Measurements from ENCODE around the gene SCAMP5.

DNA sequence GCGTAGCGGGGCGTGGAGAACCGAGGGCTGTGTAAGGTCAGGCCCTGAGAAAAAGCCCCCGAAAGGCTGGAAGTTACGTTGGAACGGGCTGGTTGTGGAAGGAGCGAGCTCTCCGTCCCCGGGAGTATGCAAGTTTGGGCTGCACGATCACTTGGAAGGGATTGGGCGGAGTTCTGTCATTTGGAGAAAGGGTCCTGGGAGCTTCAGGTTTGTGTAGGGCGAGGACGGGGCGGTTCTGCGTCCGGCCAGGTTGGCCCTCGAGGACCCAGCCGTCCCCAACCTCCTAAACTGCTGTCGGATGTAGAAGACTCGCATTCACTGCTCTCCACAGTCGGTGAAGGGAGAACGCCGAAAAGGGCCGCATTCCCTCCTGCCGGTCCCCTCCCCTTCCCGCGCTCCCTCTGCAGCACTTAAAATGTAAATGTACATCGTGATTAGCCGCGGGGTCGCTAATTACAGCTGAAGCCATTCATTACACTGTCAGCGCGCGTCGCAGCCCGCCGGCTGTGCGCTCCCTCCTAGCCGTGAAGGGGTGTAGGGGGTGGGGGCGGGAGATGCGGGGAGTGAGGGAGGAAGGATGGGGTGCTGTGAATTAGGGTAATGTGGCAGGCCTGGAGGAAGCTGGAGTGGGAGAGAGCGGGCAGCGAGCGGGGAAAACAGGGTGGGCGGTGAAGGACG lies 36.3 kb upstream of the SCAMP5 start:
- TF ChIP-seq, protein P1, sequence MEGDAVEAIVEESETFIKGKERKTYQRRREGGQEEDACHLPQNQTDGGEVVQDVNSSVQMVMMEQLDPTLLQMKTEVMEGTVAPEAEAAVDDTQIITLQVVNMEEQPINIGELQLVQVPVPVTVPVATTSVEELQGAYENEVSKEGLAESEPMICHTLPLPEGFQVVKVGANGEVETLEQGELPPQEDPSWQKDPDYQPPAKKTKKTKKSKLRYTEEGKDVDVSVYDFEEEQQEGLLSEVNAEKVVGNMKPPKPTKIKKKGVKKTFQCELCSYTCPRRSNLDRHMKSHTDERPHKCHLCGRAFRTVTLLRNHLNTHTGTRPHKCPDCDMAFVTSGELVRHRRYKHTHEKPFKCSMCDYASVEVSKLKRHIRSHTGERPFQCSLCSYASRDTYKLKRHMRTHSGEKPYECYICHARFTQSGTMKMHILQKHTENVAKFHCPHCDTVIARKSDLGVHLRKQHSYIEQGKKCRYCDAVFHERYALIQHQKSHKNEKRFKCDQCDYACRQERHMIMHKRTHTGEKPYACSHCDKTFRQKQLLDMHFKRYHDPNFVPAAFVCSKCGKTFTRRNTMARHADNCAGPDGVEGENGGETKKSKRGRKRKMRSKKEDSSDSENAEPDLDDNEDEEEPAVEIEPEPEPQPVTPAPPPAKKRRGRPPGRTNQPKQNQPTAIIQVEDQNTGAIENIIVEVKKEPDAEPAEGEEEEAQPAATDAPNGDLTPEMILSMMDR (IDR thresholded peaks at IDR 0.05) = no peak
- no peak for TF ChIP-seq POLR2A (IDR thresholded peaks at IDR 0.05)

Measured in right lobe of liver (tissue), 4 donors.